HEK293 (cell line): ENCODE measurements around the gene THAP3.

ENCODE experiments used
- CTCF ChIA-PET: fragments of 350-600 bp; formaldehyde crosslinking; extraction: SDS; loops from one replicate; lab custom pipeline; 2021; ENCODE audit warnings: antibody characterized with exemption; lab: Yijun Ruan, JAX
- POLR2A ChIA-PET: fragments of 300-600 bp; formaldehyde crosslinking; extraction: SDS; loops from one replicate; lab custom pipeline; 2020; ENCODE audit warnings: antibody characterized with exemption, inconsistent platforms; lab: Yijun Ruan, JAX
- H3K27ac ChIP-seq: fragments of 200-500 bp; sonication (Bioruptor generic); 2 replicates; pipeline ENCODE4 v1.5.1; 2014; ENCODE audit warnings: low read depth, low read length, control low read depth, inconsistent platforms; ENCODE audit errors: extremely low read depth
- H3K36me3 ChIP-seq, 2 experiments: fragments of 200-500 bp in 1 of 2; sonication (Bioruptor generic) in 1 of 2; 1 replicate in 1 of 2; 2 replicates in 1 of 2; pipeline ENCODE4 v1.5.1; 2014 to 2017; ENCODE audit warnings: inconsistent platforms in 2 of 2, low read length in 2 of 2; ENCODE audit not compliant: control insufficient read depth in 2 of 2, insufficient read depth in 1 of 2
- H3K4me1 ChIP-seq: fragments of 200-500 bp; sonication (Bioruptor generic); 2 replicates; pipeline ENCODE4 v1.5.1; 2014; ENCODE audit warnings: mild to moderate bottlenecking, low read length, inconsistent platforms; ENCODE audit not compliant: control insufficient read depth, insufficient read depth
- H3K4me3 ChIP-seq: 2 replicates; pipeline ENCODE4 v1.5.1; 2011; ENCODE audit warnings: low read depth, mild to moderate bottlenecking, control low read depth, low read length, moderate library complexity
- H3K9me3 ChIP-seq: fragments of 200-500 bp; sonication (Bioruptor generic); 2 replicates; pipeline ENCODE4 v1.5.1; 2014; ENCODE audit warnings: low read depth, low read length, inconsistent platforms; ENCODE audit not compliant: control insufficient read depth, insufficient read depth
- ELK4 ChIP-seq: IDR thresholded peaks from 2 replicates; pipeline ENCODE4 v1.6.1; 2011; ENCODE audit warnings: mild to moderate bottlenecking, low read depth, low read length, borderline replicate concordance
- KLF7 ChIP-seq: fragments of 450-650 bp; formaldehyde crosslinking; IDR thresholded peaks from 2 replicates; pipeline ENCODE4 v1.5.1; 2016; ENCODE audit warnings: missing biosample characterization, missing genetic modification characterization, borderline replicate concordance
- PRDM4 ChIP-seq: fragments of 450-650 bp; formaldehyde crosslinking; IDR thresholded peaks from 2 replicates; pipeline ENCODE4 v1.5.1; 2017; ENCODE audit warnings: missing biosample characterization, missing genetic modification characterization
- RBAK ChIP-seq: fragments of 450-650 bp; formaldehyde crosslinking; IDR thresholded peaks from 2 replicates; pipeline ENCODE4 v1.5.1; 2016; ENCODE audit warnings: missing biosample characterization, missing genetic modification characterization
- REPIN1 ChIP-seq: fragments of 450-650 bp; formaldehyde crosslinking; IDR thresholded peaks from 2 replicates; pipeline ENCODE4 v1.5.1; 2017; ENCODE audit warnings: missing biosample characterization, missing genetic modification characterization, low read depth
- ZNF146 ChIP-seq: fragments of 450-650 bp; formaldehyde crosslinking; IDR thresholded peaks from 2 replicates; pipeline ENCODE4 v1.5.1; 2016; ENCODE audit warnings: missing biosample characterization, missing genetic modification characterization
- ZNF24 ChIP-seq: fragments of 450-650 bp; formaldehyde crosslinking; IDR thresholded peaks from 2 replicates; pipeline ENCODE4 v1.5.1; 2016; ENCODE audit warnings: missing biosample characterization, missing genetic modification characterization
- ZNF311 ChIP-seq: fragments of 450-650 bp; formaldehyde crosslinking; IDR thresholded peaks from 2 replicates; pipeline ENCODE4 v1.5.1; 2017; ENCODE audit warnings: missing biosample characterization, missing genetic modification characterization, borderline replicate concordance
- ZNF394 ChIP-seq: fragments of 450-650 bp; formaldehyde crosslinking; IDR thresholded peaks from 2 replicates; pipeline ENCODE4 v1.5.1; 2016; ENCODE audit warnings: missing biosample characterization, missing genetic modification characterization, mild to moderate bottlenecking, moderate library complexity, borderline replicate concordance
- ZNF501 ChIP-seq: fragments of 450-650 bp; formaldehyde crosslinking; IDR thresholded peaks from 2 replicates; pipeline ENCODE4 v1.5.1; 2016; ENCODE audit warnings: missing biosample characterization, missing genetic modification characterization
- ZNF600 ChIP-seq: fragments of 450-650 bp; formaldehyde crosslinking; IDR thresholded peaks from 2 replicates; pipeline ENCODE4 v1.5.1; 2016; ENCODE audit warnings: missing biosample characterization, missing genetic modification characterization
- ZNF621 ChIP-seq: fragments of 450-650 bp; formaldehyde crosslinking; IDR thresholded peaks from 2 replicates; pipeline ENCODE4 v1.5.1; 2017; ENCODE audit warnings: missing biosample characterization, missing genetic modification characterization
- ZNF629 ChIP-seq: fragments of 450-650 bp; formaldehyde crosslinking; IDR thresholded peaks from 2 replicates; pipeline ENCODE4 v1.5.1; 2017; ENCODE audit warnings: missing biosample characterization, missing genetic modification characterization
- ZNF707 ChIP-seq: fragments of 450-650 bp; formaldehyde crosslinking; IDR thresholded peaks from 2 replicates; pipeline ENCODE4 v1.5.1; 2016; ENCODE audit warnings: missing biosample characterization, missing genetic modification characterization
- TF ChIP-seq, protein P1 (sequence below): fragments of 450-650 bp; formaldehyde crosslinking; IDR thresholded peaks from 2 replicates; pipeline ENCODE4 v1.5.1; 2016; ENCODE audit warnings: missing biosample characterization, missing genetic modification characterization
- TF ChIP-seq, protein P2 (sequence below): sonication (generic); formaldehyde crosslinking; IDR thresholded peaks from 2 replicates; pipeline ENCODE4 v1.8.1; 2022; ENCODE audit warnings: mild to moderate bottlenecking, moderate library complexity, missing genetic modification reagents
- TF ChIP-seq, protein P3 (sequence below): fragments of 450-650 bp; formaldehyde crosslinking; optimal IDR thresholded peaks from 2 replicates; pipeline ENCODE3; 2016; ENCODE audit warnings: missing biosample characterization, mild to moderate bottlenecking, missing genetic modification characterization

The THAP3 gene

DNA sequence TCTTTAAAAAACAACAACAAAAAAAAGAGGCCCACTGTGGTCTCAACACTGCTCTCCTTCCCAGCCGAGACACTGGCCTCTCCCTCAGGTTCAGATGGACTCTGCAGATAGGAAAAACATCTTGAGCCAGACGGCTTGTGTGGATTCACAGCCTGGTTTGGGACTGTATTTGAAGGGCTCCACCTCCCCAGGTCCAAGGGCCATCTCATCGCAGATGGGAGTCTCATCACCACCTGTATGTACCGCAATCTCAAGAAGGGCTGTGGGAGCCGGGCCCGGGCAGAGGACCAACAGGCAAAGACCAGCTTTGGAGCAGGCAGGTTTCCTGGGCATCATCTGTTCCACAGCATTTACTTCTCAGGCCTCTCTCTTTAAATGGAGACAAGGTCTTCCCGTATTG lies 34.6 kb upstream of the THAP3 start:
- Histone ChIP-seq H3K36me3 (peaks cover 0 to 96% of the 10 kb centered on the region in 2 experiments; a peak in 1 of 3 replicates), H3K4me3 (no peak overlapping the region), H3K27ac (no peak overlapping the region), H3K9me3 (no peaks in the 10 kb centered on the region), H3K4me1 (no peaks in the 10 kb centered on the region)
- POLR2A ChIA-PET = interaction anchor here (1.2 to 2.4 kb wide), 4 partner anchors 10 to 12 kb away, joined by 4 to 13 read pairs (median 10); partner anchors contain the start of genes KLHL21 and ZBTB48
- CTCF ChIA-PET = no interaction called here
- no peak for TF ChIP-seq ZNF621 (tag by site-specific recombination)
- no peak for TF ChIP-seq REPIN1 (tag by site-specific recombination)
- no peak for TF ChIP-seq ZNF311 (tag by site-specific recombination)
- TF ChIP-seq RBAK (tag by site-specific recombination) = no peak
- TF ChIP-seq, protein P1, sequence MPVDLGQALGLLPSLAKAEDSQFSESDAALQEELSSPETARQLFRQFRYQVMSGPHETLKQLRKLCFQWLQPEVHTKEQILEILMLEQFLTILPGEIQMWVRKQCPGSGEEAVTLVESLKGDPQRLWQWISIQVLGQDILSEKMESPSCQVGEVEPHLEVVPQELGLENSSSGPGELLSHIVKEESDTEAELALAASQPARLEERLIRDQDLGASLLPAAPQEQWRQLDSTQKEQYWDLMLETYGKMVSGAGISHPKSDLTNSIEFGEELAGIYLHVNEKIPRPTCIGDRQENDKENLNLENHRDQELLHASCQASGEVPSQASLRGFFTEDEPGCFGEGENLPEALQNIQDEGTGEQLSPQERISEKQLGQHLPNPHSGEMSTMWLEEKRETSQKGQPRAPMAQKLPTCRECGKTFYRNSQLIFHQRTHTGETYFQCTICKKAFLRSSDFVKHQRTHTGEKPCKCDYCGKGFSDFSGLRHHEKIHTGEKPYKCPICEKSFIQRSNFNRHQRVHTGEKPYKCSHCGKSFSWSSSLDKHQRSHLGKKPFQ (tag by site-specific recombination) = no peak
- TF ChIP-seq ZNF146 (tag by site-specific recombination) = no peak
- TF ChIP-seq, protein P2, sequence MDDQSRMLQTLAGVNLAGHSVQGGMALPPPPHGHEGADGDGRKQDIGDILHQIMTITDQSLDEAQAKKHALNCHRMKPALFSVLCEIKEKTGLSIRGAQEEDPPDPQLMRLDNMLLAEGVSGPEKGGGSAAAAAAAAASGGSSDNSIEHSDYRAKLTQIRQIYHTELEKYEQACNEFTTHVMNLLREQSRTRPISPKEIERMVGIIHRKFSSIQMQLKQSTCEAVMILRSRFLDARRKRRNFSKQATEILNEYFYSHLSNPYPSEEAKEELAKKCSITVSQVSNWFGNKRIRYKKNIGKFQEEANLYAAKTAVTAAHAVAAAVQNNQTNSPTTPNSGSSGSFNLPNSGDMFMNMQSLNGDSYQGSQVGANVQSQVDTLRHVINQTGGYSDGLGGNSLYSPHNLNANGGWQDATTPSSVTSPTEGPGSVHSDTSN (CRISPR knock-in tag) = no peak
- no peak for TF ChIP-seq PRDM4 (tag by site-specific recombination)
- no peak for TF ChIP-seq ELK4
- TF ChIP-seq, protein P3, sequence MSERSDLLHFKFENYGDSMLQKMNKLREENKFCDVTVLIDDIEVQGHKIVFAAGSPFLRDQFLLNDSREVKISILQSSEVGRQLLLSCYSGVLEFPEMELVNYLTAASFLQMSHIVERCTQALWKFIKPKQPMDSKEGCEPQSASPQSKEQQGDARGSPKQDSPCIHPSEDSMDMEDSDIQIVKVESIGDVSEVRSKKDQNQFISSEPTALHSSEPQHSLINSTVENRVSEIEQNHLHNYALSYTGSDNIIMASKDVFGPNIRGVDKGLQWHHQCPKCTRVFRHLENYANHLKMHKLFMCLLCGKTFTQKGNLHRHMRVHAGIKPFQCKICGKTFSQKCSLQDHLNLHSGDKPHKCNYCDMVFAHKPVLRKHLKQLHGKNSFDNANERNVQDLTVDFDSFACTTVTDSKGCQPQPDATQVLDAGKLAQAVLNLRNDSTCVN = no peak
- no peak for TF ChIP-seq KLF7 (tag by site-specific recombination)
- TF ChIP-seq ZNF394 = no peak
- TF ChIP-seq ZNF24 (tag by site-specific recombination) = no peak
- TF ChIP-seq ZNF629 (tag by site-specific recombination) = no peak
- TF ChIP-seq ZNF501 (tag by site-specific recombination) = no peak

GRCh38 chr1:6591222-6591621 lies 33.4 kb upstream of the THAP3 start:
- Histone ChIP-seq H3K27ac (no peak overlapping the region), H3K4me3 (no peak overlapping the region), H3K4me1 (no peaks in the 10 kb centered on the region), H3K9me3 (no peaks in the 10 kb centered on the region)
- CTCF ChIA-PET = interaction anchor here (1.8 kb wide), 1 partner anchor 36 kb away, joined by 7 read pairs; the partner anchor contains the start of gene TAS1R1
- peak; percentile 67; the same call in 1 of the 2 replicates for TF ChIP-seq ZNF600
- TF ChIP-seq ZNF707 (tag by site-specific recombination) = no peak
- TF ChIP-seq, all 188 proteins: peak for 1
- POLR2A ChIA-PET = interaction anchor here (1.2 to 2.3 kb wide), 3 partner anchors 10 to 12 kb away, joined by 3 to 12 read pairs (median 4); partner anchors contain the start of gene ZBTB48
- H3K36me3 ChIP-seq = peaks cover 3 to 100% of the 10 kb centered on the region in 2 experiments; a peak in 2 of 3 replicates
